Neuron (in vitro differentiated cells): ENCODE data around the gene IGF2BP2.
"Not testable (repeated sequence)": the region's sequence is repeated elsewhere in the genome, so short reads cannot be mapped to it uniquely, and the experiment has no call there.

Experiments
- H2AFZ ChIP-seq: one replicate; pipeline ENCODE4 v1.6.1; 2013; ENCODE audit warnings: low read depth, mild to moderate bottlenecking, inconsistent platforms, low read length, moderate library complexity
- H3K27me3 ChIP-seq: one replicate; pipeline ENCODE4 v1.6.1; 2013; ENCODE audit warnings: low read length; ENCODE audit not compliant: insufficient read depth
- H3K36me3 ChIP-seq: one replicate; pipeline ENCODE4 v1.6.1; 2013; ENCODE audit warnings: low read length; ENCODE audit not compliant: insufficient read depth
- H3K4me1 ChIP-seq: one replicate; pipeline ENCODE4 v1.6.1; 2013; ENCODE audit warnings: low read length; ENCODE audit not compliant: insufficient read depth
- H3K4me3 ChIP-seq: 2 replicates; pipeline ENCODE4 v1.5.1; 2013; ENCODE audit warnings: mild to moderate bottlenecking, low read length, moderate library complexity
- H3K9me3 ChIP-seq: one replicate; pipeline ENCODE4 v1.6.1; 2013; ENCODE audit warnings: low read length

IGF2BP2 gene

DNA sequence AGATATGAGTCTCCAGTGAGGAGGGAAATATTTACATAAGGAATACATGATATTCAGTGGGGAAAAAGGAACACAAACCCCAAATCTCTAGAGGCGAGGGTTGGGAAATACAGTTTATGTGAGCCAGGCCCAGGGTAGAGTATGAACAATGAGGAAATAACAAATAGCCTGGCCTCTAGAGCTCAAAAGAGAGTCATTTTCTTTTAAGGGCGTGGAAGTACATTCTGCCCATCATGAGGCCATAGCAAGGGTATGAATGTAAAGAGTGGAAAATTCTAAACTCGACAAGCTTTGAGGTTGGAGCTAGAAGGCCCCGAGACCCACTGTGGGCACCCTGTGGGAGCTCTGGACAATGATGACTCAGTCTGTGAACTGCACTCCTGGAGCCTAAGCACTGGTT lies 27.8 kb upstream of the IGF2BP2 start:
- no peak overlapping the region for H2AFZ ChIP-seq
- no peak overlapping the region for H3K4me3 ChIP-seq
- no peaks in the 10 kb centered on the region for H3K36me3 ChIP-seq
- H3K4me1 ChIP-seq: peaks cover 2% of the 10 kb centered on the region
- H3K9me3 ChIP-seq: no peaks in the 10 kb centered on the region
- no peaks in the 10 kb centered on the region for H3K27me3 ChIP-seq

DNA sequence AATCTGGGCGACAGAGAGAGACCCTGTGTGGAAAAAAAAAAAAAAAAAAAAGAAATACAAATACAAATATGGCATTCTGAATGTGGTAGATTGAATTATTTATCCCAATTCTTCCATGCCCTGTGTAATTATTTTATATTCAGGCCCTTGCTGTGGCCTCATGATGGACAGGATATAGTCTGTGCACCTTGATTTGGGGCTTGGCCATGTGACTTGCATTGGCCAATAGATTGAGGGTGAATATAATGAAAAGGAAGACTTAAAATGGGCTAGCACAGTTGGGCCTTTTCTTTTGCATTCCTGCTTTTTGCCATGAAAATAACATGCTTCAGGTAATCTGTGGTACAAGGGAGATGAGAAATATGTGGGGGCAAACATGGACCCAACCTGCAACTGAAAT lies 27.1 kb upstream of the IGF2BP2 start:
- no peaks in the 10 kb centered on the region for H3K27me3 ChIP-seq
- no peaks in the 10 kb centered on the region for H3K36me3 ChIP-seq
- no peak overlapping the region for H2AFZ ChIP-seq
- no peak overlapping the region for H3K4me3 ChIP-seq
- H3K4me1 ChIP-seq: peaks cover 2% of the 10 kb centered on the region
- no peaks in the 10 kb centered on the region for H3K9me3 ChIP-seq

DNA sequence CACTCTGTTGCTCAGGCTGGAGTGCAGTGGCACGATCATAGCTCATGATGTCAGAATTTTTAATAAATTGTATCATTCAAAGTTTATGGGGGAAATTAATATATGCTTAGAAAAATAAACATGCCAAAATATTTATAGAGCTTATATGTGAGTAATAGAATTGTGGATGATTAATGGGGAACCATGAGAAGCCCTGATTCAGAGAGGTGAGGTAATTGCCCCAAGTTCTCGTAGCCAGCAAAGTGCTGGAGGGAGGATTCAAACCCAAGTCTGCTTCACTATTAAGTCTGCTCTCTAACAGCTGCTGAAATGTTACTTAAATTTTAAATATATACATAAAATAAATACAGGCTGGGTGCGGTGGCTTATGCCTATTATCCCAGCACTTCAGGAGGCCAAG lies 26.2 kb upstream of the IGF2BP2 start:
- H3K27me3 ChIP-seq: no peaks in the 10 kb centered on the region

DNA sequence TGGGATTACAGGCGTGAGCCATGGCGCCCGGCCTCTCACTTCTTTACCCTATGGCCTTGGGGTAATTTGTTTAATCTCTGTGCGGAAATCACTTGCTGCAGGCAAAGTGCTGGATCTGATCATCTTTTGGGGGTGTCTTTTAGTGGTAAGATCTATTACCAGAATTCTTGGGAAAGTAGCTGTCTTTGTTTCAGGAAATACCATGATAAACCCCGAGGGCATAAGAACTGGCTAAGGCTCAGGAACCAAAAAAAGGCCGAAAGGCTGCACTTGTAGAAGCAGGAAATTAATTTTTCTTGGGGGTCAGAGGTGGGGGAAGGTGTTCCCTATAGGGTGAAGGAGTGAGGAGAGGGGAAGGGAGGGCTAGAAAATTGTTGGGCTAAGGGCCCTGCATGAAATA lies 22.7 kb upstream of the IGF2BP2 start:
- Histone ChIP-seq H3K4me1 (peaks cover 2% of the 10 kb centered on the region), H2AFZ (no peak overlapping the region), H3K27me3 (no peaks in the 10 kb centered on the region), H3K36me3 (no peaks in the 10 kb centered on the region), H3K4me3 (no peak overlapping the region), H3K9me3 (no peaks in the 10 kb centered on the region)

More for the DNA sequence above, 26.2 kb upstream of the IGF2BP2 start:
- H3K36me3 ChIP-seq: no peaks in the 10 kb centered on the region
- H2AFZ ChIP-seq: no peak overlapping the region
- H3K4me3 ChIP-seq: no peak overlapping the region
- peaks cover 2% of the 10 kb centered on the region for H3K4me1 ChIP-seq
- no peaks in the 10 kb centered on the region for H3K9me3 ChIP-seq

DNA sequence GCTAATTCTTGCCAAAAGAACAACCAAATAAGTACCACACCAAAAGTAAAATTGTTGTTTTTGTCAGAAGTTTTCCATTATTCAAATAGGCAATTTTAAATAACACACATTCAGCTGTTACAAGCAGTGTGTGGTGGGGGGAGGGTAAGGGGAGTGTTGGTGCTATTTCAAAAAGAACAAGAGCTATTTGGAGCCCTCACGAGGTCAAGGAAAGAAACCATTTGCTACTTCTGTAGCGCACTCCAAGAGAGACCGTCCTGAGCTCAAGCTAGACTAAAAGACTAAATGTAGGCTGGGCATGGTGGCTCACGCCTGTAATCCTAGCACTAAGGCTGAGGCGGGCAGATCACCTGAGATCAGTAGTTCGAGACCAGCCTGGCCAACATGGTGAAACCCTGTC lies 21.2 kb upstream of the IGF2BP2 start:
- peaks cover 2% of the 10 kb centered on the region for H3K4me1 ChIP-seq
- no peaks in the 10 kb centered on the region for H3K9me3 ChIP-seq
- H3K27me3 ChIP-seq: no peaks in the 10 kb centered on the region
- no peak overlapping the region for H3K4me3 ChIP-seq
- H2AFZ ChIP-seq: no peak overlapping the region
- H3K36me3 ChIP-seq: no peaks in the 10 kb centered on the region

DNA sequence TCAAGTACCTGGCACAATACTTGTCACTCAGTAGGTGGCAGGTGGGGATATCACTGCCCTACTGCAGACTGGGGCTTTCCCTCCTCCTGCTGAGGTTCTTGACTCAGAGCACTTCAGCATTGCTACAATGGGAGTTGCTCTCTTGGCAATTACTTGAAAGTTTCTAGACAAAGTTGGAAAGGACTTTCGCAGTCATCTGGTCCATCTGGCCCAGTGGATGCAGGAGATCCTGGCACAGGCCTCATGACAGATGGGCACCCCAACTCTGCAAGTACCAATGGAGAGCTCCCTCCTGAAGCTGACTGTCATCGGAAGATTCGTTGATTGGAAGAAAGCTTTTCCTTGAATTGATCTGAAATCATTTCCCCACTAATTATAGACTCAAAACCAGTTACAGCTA lies 19.2 kb upstream of the IGF2BP2 start:
- Histone ChIP-seq H3K9me3 (no peaks in the 10 kb centered on the region), H2AFZ (no peak overlapping the region), H3K36me3 (no peaks in the 10 kb centered on the region), H3K27me3 (no peaks in the 10 kb centered on the region), H3K4me1 (peaks cover 2% of the 10 kb centered on the region), H3K4me3 (no peak overlapping the region)

DNA sequence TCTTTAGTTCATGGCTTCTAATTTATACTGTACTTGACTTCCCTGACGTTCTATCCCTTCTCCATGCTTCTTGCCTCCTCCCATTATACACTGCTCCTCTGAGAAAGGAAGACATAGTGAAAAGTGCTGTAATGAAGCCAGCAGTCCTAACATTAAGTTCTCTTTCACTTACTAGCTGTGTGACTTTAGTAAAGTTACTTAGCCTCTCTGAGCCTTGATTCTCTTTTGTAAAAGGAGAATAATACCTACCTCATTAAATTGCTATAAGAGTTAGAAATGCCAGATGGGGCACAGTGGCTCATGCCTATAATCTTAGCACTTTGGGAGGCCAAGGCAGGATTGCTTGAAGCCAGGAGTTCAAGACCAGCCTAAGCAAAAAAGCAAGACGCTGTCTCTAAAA lies 18.8 kb upstream of the IGF2BP2 start:
- no peaks in the 10 kb centered on the region for H3K36me3 ChIP-seq
- H3K4me3 ChIP-seq: no peak overlapping the region
- H3K4me1 ChIP-seq: peaks cover 2% of the 10 kb centered on the region
- H3K27me3 ChIP-seq: no peaks in the 10 kb centered on the region
- no peak overlapping the region for H2AFZ ChIP-seq
- H3K9me3 ChIP-seq: no peaks in the 10 kb centered on the region

DNA sequence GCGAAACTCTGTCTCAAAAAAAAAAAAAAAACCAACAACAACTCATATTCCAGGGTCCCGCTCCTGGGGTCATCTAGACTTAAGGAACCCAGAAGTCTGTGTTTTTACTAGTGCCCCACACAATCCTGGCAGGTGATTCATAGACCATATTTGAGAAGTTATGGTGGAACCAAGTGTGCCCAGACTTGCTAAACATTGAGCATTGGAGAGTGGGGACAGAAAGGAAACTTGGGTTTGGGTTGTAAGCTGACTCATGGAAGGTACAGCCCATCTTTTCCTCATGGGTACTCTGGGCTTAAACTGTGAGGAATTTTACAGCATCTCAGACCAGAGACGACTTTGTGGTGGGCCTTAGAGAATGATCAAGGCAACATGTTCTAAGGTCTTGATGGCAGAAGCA lies 18.3 kb upstream of the IGF2BP2 start:
- Histone ChIP-seq H3K36me3 (no peaks in the 10 kb centered on the region), H3K4me3 (no peak overlapping the region), H3K9me3 (no peaks in the 10 kb centered on the region), H3K4me1 (peaks cover 1% of the 10 kb centered on the region), H2AFZ (no peak overlapping the region), H3K27me3 (no peaks in the 10 kb centered on the region)

DNA sequence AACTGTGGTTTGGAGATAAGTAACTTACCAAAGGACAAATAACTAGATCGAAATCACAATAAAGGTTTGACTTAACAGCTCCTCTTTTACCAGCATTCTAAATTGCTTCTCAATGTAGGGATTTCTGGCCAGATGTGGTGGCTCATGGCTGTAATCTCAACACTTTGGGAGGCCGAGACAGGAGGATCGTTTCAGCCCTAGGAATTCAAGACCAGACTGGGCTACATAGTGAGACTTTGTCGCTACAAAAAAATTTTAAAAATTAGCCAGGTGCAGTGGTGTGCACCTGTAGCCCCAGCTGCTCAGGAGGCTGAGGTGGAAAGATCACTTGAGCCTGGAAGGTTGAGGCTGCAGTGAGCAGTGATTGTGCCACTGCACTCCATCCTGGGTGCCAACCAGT lies 17.4 kb upstream of the IGF2BP2 start:
- Histone ChIP-seq H3K4me3 (no peak overlapping the region), H2AFZ (no peak overlapping the region), H3K36me3 (no peaks in the 10 kb centered on the region), H3K9me3 (no peaks in the 10 kb centered on the region), H3K27me3 (no peaks in the 10 kb centered on the region), H3K4me1 (no peaks in the 10 kb centered on the region)

DNA sequence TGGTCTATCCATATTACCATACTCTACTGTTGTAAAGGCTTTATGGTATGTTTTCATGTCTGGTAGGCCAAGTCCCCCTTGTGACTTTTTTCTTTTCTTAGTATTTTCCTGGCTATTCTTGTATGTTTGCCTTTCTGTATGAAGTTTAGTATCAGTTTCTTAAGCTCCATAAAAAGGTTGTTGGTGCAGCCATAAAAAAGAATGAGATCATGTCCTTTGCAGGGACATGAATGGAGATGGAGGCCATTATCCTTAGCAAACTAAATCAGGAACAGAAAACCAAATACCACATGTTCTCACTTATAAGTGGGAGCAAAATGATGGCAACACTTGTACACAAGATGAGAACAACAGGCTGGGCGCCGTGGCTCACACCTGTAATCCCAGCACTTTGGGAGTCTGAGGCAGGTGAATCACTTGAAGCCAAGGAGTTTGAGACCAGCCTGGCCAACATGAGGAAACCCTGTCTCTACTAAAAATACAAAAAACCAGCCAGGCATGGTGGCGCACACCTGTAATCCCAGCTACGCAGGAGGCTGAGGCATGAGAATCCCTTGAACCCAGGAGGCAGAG lies 13.7 kb upstream of the IGF2BP2 start:
- H3K4me3 ChIP-seq, H2AFZ ChIP-seq, H3K27me3 ChIP-seq, H3K4me1 ChIP-seq, H3K36me3 ChIP-seq, H3K9me3 ChIP-seq: not testable (repeated sequence)

DNA sequence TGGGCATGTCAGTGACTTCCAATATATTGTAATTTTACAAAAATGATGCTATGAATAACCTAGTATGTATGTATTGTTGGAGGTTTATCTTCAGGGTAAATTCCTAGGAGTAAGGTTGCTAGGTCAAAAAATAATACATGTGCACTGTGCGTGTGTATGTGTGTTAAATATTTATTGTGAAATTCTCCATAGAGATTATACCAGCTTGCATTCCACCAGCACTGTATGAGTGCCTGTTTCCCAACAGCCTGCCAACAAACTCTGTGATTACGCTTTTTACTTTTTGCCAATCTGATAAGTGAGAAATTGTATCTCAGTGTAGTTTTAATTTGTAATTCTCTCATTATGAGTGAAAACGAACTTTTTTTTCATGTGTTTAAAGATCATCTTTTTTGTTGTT lies 12.6 kb upstream of the IGF2BP2 start:
- H3K27me3 ChIP-seq: no peaks in the 10 kb centered on the region
- H3K4me3 ChIP-seq: no peak overlapping the region
- H3K9me3 ChIP-seq: no peaks in the 10 kb centered on the region
- no peaks in the 10 kb centered on the region for H3K4me1 ChIP-seq
- no peak overlapping the region for H2AFZ ChIP-seq
- H3K36me3 ChIP-seq: no peaks in the 10 kb centered on the region

DNA sequence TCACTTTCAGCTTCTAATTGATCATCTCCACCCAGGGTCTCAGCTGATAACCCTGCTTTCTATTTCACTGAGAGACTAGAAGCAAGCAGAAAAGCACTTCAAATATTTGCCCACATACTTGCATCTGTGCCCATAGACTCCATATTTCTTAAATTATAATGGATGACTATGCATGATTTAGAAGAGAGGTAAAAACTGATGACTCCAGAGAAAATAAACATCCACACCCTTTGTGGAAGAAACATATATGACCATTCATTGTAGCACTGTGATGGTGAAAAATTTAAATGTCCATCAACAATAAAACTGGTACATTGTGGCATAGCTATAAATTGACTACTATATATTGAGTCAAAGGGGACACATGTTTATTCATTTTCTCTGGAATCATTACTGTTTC lies 7.1 kb upstream of the IGF2BP2 start:
- Histone ChIP-seq H3K36me3 (peaks cover 15% of the 10 kb centered on the region), H3K9me3 (no peaks in the 10 kb centered on the region), H3K4me3 (no peak overlapping the region), H3K4me1 (no peaks in the 10 kb centered on the region), H3K27me3 (no peaks in the 10 kb centered on the region), H2AFZ (no peak overlapping the region)

DNA sequence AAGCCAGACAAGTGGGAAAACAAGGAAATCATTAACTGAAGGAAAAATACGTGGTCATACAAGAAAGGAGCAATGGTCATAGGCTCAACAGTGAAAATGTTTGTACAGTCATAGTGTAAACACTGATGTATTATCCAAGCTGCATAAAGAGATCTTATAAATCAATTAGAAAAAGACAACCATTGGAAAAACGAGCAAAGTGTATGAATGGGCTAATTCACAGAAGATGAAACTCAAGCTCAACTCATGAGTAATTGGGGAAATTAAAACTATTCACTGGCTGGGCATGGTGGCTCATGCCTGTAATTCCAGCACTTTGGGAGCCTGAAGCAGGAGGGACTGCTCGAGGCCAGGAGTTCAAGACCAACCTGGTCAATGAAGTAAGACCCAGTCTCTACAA lies 6.4 kb upstream of the IGF2BP2 start:
- H3K4me3 ChIP-seq: no peak overlapping the region
- H3K36me3 ChIP-seq: peaks cover 15% of the 10 kb centered on the region
- peaks cover 8% of the 10 kb centered on the region for H3K4me1 ChIP-seq
- no peaks in the 10 kb centered on the region for H3K27me3 ChIP-seq
- H3K9me3 ChIP-seq: no peaks in the 10 kb centered on the region
- H2AFZ ChIP-seq: no peak overlapping the region

DNA sequence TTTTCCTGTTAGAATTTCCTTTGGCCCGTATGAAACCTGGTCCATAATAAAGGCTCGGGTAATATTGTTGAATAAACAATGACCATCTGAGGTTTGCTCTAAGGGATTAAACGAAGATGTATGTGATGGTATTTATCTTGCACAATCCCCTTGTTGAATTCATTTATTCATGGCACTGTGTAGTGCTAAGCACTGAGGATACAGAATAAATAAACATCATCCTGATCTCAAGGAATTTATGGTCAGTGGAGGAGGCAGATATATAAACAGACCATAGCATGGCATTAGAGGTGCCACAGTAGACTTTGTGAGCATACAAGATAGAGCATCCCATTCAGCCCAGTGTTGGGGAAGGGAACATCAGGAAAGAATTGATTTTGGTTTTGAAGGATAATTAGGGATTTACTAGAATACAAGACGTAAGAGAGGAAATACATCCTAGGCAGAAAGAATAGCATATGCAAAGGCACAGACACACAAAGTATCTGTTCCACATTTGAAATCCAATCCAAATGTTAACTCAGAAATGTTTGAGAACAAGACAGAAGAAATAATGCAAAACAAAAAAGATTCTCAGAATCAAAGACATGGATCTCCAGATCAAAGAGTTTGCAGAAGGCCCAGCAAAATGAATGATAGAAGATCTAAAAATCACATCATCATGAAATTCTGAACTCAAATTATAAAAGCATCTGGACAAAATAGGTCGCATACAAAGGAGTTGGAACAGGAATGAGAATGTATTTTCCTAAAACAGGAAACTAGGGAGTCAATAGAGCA lies 5.4 kb upstream of the IGF2BP2 start:
- H3K27me3 ChIP-seq: no peaks in the 10 kb centered on the region
- H3K36me3 ChIP-seq: peaks cover 15% of the 10 kb centered on the region
- peaks cover 9% of the 10 kb centered on the region for H3K4me1 ChIP-seq
- H3K9me3 ChIP-seq: no peaks in the 10 kb centered on the region
- no peak overlapping the region for H2AFZ ChIP-seq
- H3K4me3 ChIP-seq: no peak overlapping the region
